ENCODE data around the gene PRG3. TPM values are rescaled to one million over a fixed set of nuclear protein-coding genes. Genes with fewer than 3 reads are reported as not detected.

The PRG3 gene
- total RNA-seq, 1 experiment from 2014 or later: not detected

- DNase-seq: no peak
- Mint-ChIP-seq H3K27me3 (ENCODE audit: low read depth) (peaks cover 15% of the 10 kb centered on the region), H3K4me1 (peaks cover 30 to 36% of the 10 kb centered on the region in 2 experiments), H3K4me3 (no peak overlapping the region), H3K36me3 (ENCODE audit: insufficient read depth in 1 of 3, low read depth in 3 of 3) (no peaks in the 10 kb centered on the region), H3K27ac (no peak overlapping the region), H3K9me3 (no peaks in the 10 kb centered on the region)
- no peaks in the 10 kb centered on the region for H3K9me3 ChIP-seq (ENCODE audit: control insufficient read depth, low read depth, low read length)
- no peak overlapping the region for H2BK20ac ChIP-seq (ENCODE audit: low read depth, low read length, poor library complexity, severe bottlenecking)
- H3K27me3 ChIP-seq (ENCODE audit: insufficient read depth, low read length): no peaks in the 10 kb centered on the region
- no peak overlapping the region for H3K27ac ChIP-seq (ENCODE audit: insufficient read length, low read depth, low read length)
- H3K9ac ChIP-seq (ENCODE audit: extremely low read depth, insufficient read length, low read length): no peak overlapping the region
- H3T11ph ChIP-seq (ENCODE audit: low read length): no peak overlapping the region
- H3K56ac ChIP-seq (ENCODE audit: insufficient read length, low read depth, low read length): no peak overlapping the region
- no peak overlapping the region for H3K23ac ChIP-seq (ENCODE audit: insufficient read length, low read depth, low read length)
- no peak overlapping the region for H3K18ac ChIP-seq (ENCODE audit: insufficient read length, low read depth, low read length)
- no peak overlapping the region for H3K14ac ChIP-seq (ENCODE audit: insufficient read depth, low read length)
- no peak overlapping the region for H2BK15ac ChIP-seq (ENCODE audit: low read depth, low read length)
- H3K23me2 ChIP-seq (ENCODE audit: insufficient read length, low read depth, low read length, poor library complexity, severe bottlenecking): no peaks in the 10 kb centered on the region
- no peaks in the 10 kb centered on the region for H3K4me1 ChIP-seq (ENCODE audit: insufficient read depth, low read length)
- H2AFZ ChIP-seq (ENCODE audit: low read length): no peak overlapping the region
- TF ChIP-seq, protein P1, sequence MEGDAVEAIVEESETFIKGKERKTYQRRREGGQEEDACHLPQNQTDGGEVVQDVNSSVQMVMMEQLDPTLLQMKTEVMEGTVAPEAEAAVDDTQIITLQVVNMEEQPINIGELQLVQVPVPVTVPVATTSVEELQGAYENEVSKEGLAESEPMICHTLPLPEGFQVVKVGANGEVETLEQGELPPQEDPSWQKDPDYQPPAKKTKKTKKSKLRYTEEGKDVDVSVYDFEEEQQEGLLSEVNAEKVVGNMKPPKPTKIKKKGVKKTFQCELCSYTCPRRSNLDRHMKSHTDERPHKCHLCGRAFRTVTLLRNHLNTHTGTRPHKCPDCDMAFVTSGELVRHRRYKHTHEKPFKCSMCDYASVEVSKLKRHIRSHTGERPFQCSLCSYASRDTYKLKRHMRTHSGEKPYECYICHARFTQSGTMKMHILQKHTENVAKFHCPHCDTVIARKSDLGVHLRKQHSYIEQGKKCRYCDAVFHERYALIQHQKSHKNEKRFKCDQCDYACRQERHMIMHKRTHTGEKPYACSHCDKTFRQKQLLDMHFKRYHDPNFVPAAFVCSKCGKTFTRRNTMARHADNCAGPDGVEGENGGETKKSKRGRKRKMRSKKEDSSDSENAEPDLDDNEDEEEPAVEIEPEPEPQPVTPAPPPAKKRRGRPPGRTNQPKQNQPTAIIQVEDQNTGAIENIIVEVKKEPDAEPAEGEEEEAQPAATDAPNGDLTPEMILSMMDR (conservative IDR thresholded peaks at IDR 0.05): no peak
- no peak overlapping the region for H2BK12ac ChIP-seq (ENCODE audit: insufficient read length, low read depth, low read length)
- H3K79me2 ChIP-seq (ENCODE audit: insufficient read depth, low read length): no peaks in the 10 kb centered on the region
- H3K4ac ChIP-seq (ENCODE audit: low read depth, low read length): no peak overlapping the region
- H4K8ac ChIP-seq (replicated peaks; ENCODE audit: insufficient read length, low read depth, low read length): no peak overlapping the region
- H3K4me2 ChIP-seq (ENCODE audit: insufficient read depth, insufficient read length, low read length): no peak overlapping the region
- no peaks in the 10 kb centered on the region for H4K20me1 ChIP-seq (ENCODE audit: control insufficient read depth, insufficient read depth, insufficient read length)
- H4K91ac ChIP-seq (ENCODE audit: insufficient read length, low read depth, low read length): no peak overlapping the region
- no peak overlapping the region for H4K5ac ChIP-seq (ENCODE audit: insufficient read length, low read depth, low read length)
- no CpG with 5 or more reads among the region's 3 CpGs for WGBS (ENCODE audit: extremely low coverage, insufficient read length, low lambda C conversion rate)
- H2AK5ac ChIP-seq (ENCODE audit: insufficient read length, low read length): no peak overlapping the region
- no peak overlapping the region for H2BK5ac ChIP-seq (ENCODE audit: insufficient read length, low read length)
- H3K79me1 ChIP-seq (ENCODE audit: insufficient read depth, low read depth, low read length, poor library complexity, severe bottlenecking): no peaks in the 10 kb centered on the region
- H2BK120ac ChIP-seq (ENCODE audit: low read depth, low read length, poor library complexity, severe bottlenecking): no peak overlapping the region
Measured at GRCh38 chr11:57357310-57357709, 23.6 kb downstream of the PRG3 start.

Measured in H9 (cell line).